ENCODE data around the gene ARHGAP35. TPM values are rescaled to one million over a fixed set of nuclear protein-coding genes. Genes with fewer than 3 reads are reported as not detected.

The ARHGAP35 gene
- total and polyA plus RNA-seq, 10 of the 15 experiments (the other 5 are each of a cell fraction or from before 2014, with no cell fraction given): 0.85 to 29.9 (median 11.5) TPM

DNA sequence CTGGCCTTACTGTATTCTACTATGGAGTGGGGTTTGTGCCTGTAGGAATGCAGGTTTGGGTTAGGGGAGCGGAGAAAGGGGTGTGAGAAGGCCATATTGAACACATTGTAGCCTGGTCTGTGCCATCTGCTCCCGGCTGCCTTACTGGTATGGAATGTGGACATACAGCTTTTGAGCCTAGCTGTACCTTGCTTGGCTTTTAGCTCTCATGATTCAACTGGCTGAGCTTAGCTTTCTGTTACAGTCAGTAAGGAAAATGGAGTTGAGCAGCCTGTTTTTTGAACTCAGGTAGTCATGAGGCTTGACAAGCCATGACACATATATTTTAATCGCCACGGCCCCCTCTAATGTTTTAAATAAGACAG, 41.6 kb downstream of the ARHGAP35 start:
- Histone ChIP-seq H3K9ac (ENCODE audit: control insufficient read depth, insufficient read depth, low read length) (no peak overlapping the region), H3K4me3 (no peak overlapping the region), H4K20me1 (ENCODE audit: control insufficient read depth, insufficient read depth) (peaks cover 11% of the 10 kb centered on the region; the same call in 1 of the 2 replicates), H3K9me3 (replicated peaks; ENCODE audit: control insufficient read depth, insufficient read depth, low read length) (no peaks in the 10 kb centered on the region), H3K27me3 (replicated peaks in 1 of 2; ENCODE audit: control insufficient read depth in 2 of 2, insufficient read depth in 2 of 2, low read length in 1 of 2) (no peaks in the 10 kb centered on the region), H3K27ac (ENCODE audit: control insufficient read depth, insufficient read depth) (no peak overlapping the region), H3K79me2 (ENCODE audit: control insufficient read depth, insufficient read depth, low read length) (peaks cover 14% of the 10 kb centered on the region), H3K4me1 (ENCODE audit: control insufficient read depth, insufficient read depth, low read length) (no peaks in the 10 kb centered on the region; the same call in 1 of the 2 replicates), H2AFZ (ENCODE audit: control insufficient read depth, low read depth, low read length) (no peak overlapping the region), H3K4me2 (ENCODE audit: control insufficient read depth, insufficient read depth) (no peak overlapping the region), H3K36me3 (ENCODE audit: control insufficient read depth in 2 of 2, insufficient read depth in 2 of 2, low read length in 1 of 2) (no peaks in the 10 kb centered on the region)
- ChIA-PET CTCF (no interaction called here), POLR2A (no interaction called here), SMC1A (ENCODE audit: uncharacterized antibody, unreplicated experiment) (interaction anchor here (0.8 kb wide), 1 partner anchor 10 kb away, joined by 3 read pairs; no protein-coding TSS in a partner anchor), RAD21 (ENCODE audit: unreplicated experiment) (no interaction called here)
- no TSS peak for BruUV-seq (replicated peaks)
- in situ Hi-C loops (cut with MboI) (no loop called here), intact Hi-C loops (cut with micrococcal nuclease; ENCODE audit: unreplicated experiment) (no loop called here)
- ATAC-seq (no peak), DNase-seq (ENCODE audit: low read depth, low spot score) (no peak), FAIRE-seq (no peak)
- 56% methylated on average over 4 of the region's 4 CpGs for WGBS (ENCODE audit: insufficient coverage, insufficient replicate concordance, low lambda C conversion rate, missing lambda C conversion rate)
- TF ChIP-seq, protein P1, sequence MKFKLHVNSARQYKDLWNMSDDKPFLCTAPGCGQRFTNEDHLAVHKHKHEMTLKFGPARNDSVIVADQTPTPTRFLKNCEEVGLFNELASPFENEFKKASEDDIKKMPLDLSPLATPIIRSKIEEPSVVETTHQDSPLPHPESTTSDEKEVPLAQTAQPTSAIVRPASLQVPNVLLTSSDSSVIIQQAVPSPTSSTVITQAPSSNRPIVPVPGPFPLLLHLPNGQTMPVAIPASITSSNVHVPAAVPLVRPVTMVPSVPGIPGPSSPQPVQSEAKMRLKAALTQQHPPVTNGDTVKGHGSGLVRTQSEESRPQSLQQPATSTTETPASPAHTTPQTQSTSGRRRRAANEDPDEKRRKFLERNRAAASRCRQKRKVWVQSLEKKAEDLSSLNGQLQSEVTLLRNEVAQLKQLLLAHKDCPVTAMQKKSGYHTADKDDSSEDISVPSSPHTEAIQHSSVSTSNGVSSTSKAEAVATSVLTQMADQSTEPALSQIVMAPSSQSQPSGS (IDR thresholded peaks at IDR 0.05; ENCODE audit: low read length): no peak
- TF ChIP-seq MYC (IDR thresholded peaks at IDR 0.05; ENCODE audit: insufficient read depth, insufficient read length, insufficient replicate concordance, low read length, severe bottlenecking) (no peak), TBL1XR1 (IDR thresholded peaks at IDR 0.05; ENCODE audit: low read depth, low read length) (no peak), NFXL1 (IDR thresholded peaks at IDR 0.05; ENCODE audit: borderline replicate concordance) (no peak), MTA3 (IDR thresholded peaks at IDR 0.05; ENCODE audit: borderline replicate concordance, low read length) (no peak), RB1 (IDR thresholded peaks at IDR 0.05; ENCODE audit: borderline replicate concordance) (no peak), CBX3 (IDR thresholded peaks at IDR 0.05; ENCODE audit: borderline replicate concordance, low read depth) (no peak), SMC3 (IDR thresholded peaks at IDR 0.05; ENCODE audit: borderline replicate concordance, low read length) (no peak), NR2C2 (IDR thresholded peaks at IDR 0.05; ENCODE audit: borderline replicate concordance, control insufficient read depth, insufficient read length, low read depth) (no peak)
- TF ChIP-seq, protein P2, sequence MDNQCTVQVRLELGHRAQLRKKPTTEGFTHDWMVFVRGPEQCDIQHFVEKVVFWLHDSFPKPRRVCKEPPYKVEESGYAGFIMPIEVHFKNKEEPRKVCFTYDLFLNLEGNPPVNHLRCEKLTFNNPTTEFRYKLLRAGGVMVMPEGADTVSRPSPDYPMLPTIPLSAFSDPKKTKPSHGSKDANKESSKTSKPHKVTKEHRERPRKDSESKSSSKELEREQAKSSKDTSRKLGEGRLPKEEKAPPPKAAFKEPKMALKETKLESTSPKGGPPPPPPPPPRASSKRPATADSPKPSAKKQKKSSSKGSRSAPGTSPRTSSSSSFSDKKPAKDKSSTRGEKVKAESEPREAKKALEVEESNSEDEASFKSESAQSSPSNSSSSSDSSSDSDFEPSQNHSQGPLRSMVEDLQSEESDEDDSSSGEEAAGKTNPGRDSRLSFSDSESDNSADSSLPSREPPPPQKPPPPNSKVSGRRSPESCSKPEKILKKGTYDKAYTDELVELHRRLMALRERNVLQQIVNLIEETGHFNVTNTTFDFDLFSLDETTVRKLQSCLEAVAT (IDR thresholded peaks at IDR 0.05): no peak
- TF ChIP-seq, protein P3, sequence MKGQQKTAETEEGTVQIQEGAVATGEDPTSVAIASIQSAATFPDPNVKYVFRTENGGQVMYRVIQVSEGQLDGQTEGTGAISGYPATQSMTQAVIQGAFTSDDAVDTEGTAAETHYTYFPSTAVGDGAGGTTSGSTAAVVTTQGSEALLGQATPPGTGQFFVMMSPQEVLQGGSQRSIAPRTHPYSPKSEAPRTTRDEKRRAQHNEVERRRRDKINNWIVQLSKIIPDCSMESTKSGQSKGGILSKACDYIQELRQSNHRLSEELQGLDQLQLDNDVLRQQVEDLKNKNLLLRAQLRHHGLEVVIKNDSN (IDR thresholded peaks at IDR 0.05; ENCODE audit: borderline replicate concordance, extremely low read length, insufficient read depth, low read depth, low read length): no peak
- TF ChIP-seq, protein P4, sequence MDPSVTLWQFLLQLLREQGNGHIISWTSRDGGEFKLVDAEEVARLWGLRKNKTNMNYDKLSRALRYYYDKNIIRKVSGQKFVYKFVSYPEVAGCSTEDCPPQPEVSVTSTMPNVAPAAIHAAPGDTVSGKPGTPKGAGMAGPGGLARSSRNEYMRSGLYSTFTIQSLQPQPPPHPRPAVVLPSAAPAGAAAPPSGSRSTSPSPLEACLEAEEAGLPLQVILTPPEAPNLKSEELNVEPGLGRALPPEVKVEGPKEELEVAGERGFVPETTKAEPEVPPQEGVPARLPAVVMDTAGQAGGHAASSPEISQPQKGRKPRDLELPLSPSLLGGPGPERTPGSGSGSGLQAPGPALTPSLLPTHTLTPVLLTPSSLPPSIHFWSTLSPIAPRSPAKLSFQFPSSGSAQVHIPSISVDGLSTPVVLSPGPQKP (IDR thresholded peaks at IDR 0.05; ENCODE audit: low read depth, low read length): no peak
- TF ChIP-seq, protein P5, sequence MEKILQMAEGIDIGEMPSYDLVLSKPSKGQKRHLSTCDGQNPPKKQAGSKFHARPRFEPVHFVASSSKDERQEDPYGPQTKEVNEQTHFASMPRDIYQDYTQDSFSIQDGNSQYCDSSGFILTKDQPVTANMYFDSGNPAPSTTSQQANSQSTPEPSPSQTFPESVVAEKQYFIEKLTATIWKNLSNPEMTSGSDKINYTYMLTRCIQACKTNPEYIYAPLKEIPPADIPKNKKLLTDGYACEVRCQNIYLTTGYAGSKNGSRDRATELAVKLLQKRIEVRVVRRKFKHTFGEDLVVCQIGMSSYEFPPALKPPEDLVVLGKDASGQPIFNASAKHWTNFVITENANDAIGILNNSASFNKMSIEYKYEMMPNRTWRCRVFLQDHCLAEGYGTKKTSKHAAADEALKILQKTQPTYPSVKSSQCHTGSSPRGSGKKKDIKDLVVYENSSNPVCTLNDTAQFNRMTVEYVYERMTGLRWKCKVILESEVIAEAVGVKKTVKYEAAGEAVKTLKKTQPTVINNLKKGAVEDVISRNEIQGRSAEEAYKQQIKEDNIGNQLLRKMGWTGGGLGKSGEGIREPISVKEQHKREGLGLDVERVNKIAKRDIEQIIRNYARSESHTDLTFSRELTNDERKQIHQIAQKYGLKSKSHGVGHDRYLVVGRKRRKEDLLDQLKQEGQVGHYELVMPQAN (conservative IDR thresholded peaks at IDR 0.05): no peak

Data from GM12878 (cell line).